HG02852 (cell line): ENCODE results near the gene ADGRB2.
A peak's percentile ranks its signal among the peaks of the same experiment; 100 is the strongest.

Experiments used
- ATAC-seq: cut with Tn5 transposase; IDR thresholded peaks from one replicate; pipeline ENCODE4 v1.9.1; 2021; ENCODE audit warnings: mild to moderate bottlenecking, moderate library complexity; ENCODE audit not compliant: unreplicated experiment

The ADGRB2 gene

GRCh38 chr1:31749785-31750735 is 14.1 kb downstream of the ADGRB2 start:
- ATAC-seq: no peak

- no peak for ATAC-seq
Observed at GRCh38 chr1:31748365-31748764, 15.8 kb downstream of the ADGRB2 start.

- no peak for ATAC-seq
Observed at GRCh38 chr1:31747304-31747703, 16.8 kb downstream of the ADGRB2 start.

- ATAC-seq: no peak
Observed at GRCh38 chr1:31746687-31747086, 17.5 kb downstream of the ADGRB2 start.

- no peak for ATAC-seq
Observed at GRCh38 chr1:31745946-31746670, 18.0 kb downstream of the ADGRB2 start.

GRCh38 chr1:31745096-31745945 is 18.8 kb downstream of the ADGRB2 start:
- no peak for ATAC-seq

GRCh38 chr1:31744165-31744888 is 19.8 kb downstream of the ADGRB2 start:
- peak; percentile 56 for ATAC-seq

- ATAC-seq: no peak
Observed at GRCh38 chr1:31742462-31743212, 21.5 kb downstream of the ADGRB2 start.

GRCh38 chr1:31739346-31739745 is 24.8 kb downstream of the ADGRB2 start:
- no peak for ATAC-seq

- no peak for ATAC-seq
Observed at GRCh38 chr1:31736675-31737074, 27.5 kb downstream of the ADGRB2 start.

GRCh38 chr1:31735571-31735970 is 28.6 kb downstream of the ADGRB2 start:
- no peak for ATAC-seq

GRCh38 chr1:31734582-31735107 is 29.5 kb downstream of the ADGRB2 start:
- no peak for ATAC-seq

GRCh38 chr1:31733389-31734219 is 30.5 kb downstream of the ADGRB2 start:
- no peak for ATAC-seq

GRCh38 chr1:31732751-31733289 is 31.3 kb downstream of the ADGRB2 start:
- ATAC-seq: no peak

- ATAC-seq: no peak
Observed at GRCh38 chr1:31732343-31732742, 31.8 kb downstream of the ADGRB2 start.

GRCh38 chr1:31731049-31731565 is 33.0 kb downstream of the ADGRB2 start:
- no peak for ATAC-seq

GRCh38 chr1:31730336-31731048 is 33.6 kb downstream of the ADGRB2 start:
- no peak for ATAC-seq
